GM13976 (cell line): ENCODE measurements around the gene GOLM1.
"Not testable (repeated sequence)": the region's sequence is repeated elsewhere in the genome, so short reads cannot be mapped to it uniquely, and the experiment has no call there.

Source experiments
- DNase-seq: peaks from one replicate; pipeline ENCODE4 v3.0.0; 2012; ENCODE audit warnings: low spot score
- CTCF ChIP-seq: IDR thresholded peaks from 2 replicates; pipeline ENCODE4 v1.5.1; 2012; ENCODE audit warnings: borderline replicate concordance, mild to moderate bottlenecking; ENCODE audit not compliant: insufficient read depth; ENCODE audit errors: extremely low read depth, missing control alignments, control extremely low read depth
- in situ Hi-C: fragments of 300-500 bp; cut with MboI; formaldehyde crosslinking; loops from one replicate; pipeline ENCODE4 v1.12.0; 2022; ENCODE audit warnings: low sequenced_read_pairs, mixed read lengths, inconsistent platforms; ENCODE audit not compliant: unreplicated experiment

The GOLM1 gene

GRCh38 chr9:86061972-86062739 lies 37.2 kb downstream of the GOLM1 start:
- no peak for TF ChIP-seq CTCF
- in situ Hi-C loops, result no loop called here
- no peak for DNase-seq

GRCh38 chr9:86057491-86057890 lies 41.9 kb downstream of the GOLM1 start:
- in situ Hi-C loops, result no loop called here
- TF ChIP-seq CTCF, result no peak
- no peak for DNase-seq

DNA sequence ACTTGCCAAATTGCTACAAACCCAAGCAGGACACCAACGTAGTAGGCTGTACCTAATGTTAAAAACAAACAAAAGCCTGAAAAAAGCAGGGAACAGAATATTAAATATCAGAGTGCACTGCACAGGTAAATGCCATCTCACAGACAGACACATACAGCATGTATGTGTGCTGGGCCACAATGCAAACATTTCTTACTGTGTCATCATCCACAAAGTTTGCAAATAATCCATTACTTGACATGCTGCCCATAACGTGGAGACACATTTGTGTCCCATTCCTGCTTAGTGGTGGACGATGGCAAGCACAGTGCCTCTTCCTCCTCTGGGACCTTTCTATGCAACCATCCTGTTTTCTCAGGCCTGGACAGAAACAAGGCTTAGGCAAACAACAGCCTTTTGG lies 44.7 kb downstream of the GOLM1 start:
- no peak for DNase-seq
- TF ChIP-seq CTCF, result no peak
- in situ Hi-C loops, result no loop called here

DNA sequence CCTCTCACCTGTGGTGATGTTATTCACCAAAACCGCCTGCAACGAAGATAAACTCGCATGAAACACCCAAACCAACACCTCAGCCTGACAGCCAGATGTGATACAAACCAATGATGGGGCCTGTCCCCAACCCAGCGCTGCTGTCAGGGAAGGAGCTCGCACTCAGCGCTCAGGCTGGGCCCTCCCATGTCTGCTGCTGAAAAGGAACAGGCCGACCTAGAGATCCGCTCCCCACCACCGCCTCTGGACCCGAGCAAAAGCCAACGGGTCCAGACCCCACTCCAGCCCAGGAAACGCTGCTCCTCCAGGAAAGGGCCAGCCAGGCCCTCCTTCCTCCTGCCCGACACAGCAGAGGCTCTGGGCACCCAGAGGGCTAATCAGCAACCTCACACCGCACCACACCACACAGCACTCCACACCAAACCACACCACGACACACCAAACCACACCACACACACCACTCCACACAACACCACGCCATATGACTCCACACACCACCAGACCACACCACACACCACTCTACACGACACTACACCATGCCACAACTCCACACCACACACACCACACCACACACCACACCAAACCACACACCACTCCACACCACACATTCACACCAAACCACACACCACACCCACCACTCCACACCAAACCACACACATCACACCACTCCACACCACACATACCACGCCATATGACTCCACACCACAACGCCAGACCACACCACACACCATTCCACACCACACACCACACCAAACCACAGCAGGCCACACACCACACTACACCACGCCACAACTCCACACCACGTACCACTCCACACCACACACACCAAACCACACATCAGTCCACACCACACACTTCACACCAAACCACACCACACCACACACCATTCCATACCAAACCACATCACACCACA lies 46.5 kb downstream of the GOLM1 start:
- TF ChIP-seq CTCF, result no peak
- no peak for DNase-seq
- in situ Hi-C loops, result no loop called here

DNA sequence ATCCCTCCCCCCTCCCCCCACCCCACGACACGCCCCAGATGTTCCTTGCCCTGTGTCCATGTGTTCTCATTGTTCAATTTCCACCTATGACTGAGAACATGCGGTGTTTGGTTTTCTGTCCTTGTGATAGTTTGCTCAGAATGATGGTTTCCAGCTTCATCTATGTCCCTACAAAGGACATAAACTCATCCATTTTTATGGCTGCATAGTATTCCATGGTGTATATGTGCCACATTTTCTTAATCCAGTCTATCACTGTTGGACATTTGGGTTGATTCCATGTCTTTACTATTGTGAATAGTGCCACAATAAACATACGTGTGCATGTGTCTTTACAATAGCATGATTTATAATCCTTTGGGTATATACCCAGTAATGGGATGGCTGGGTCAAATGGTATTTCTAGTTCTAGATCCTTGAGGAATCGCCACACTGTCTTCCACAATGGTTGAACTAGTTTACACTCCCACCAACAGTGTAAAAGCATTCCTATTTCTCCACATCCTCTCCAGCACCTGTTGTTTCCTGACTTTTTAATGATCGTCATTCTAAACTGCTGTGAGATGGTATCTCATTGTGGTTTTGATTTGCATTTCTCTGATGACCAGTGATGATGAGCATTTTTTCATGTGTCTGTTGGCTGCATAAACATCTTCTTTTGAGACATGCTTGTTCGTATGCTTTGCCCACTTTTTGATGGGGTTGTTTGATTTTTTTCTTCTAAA lies 51.2 kb downstream of the GOLM1 start:
- in situ Hi-C loops, DNase-seq: not testable (repeated sequence)

GRCh38 chr9:86047361-86047760 lies 52.0 kb downstream of the GOLM1 start:
- DNase-seq, result no peak
- in situ Hi-C loops, result no loop called here
- TF ChIP-seq CTCF, result no peak
